Endothelial cell of umbilical vein (primary cell): Measurements from ENCODE around the gene COX10. TPM values are rescaled to one million over a fixed set of nuclear protein-coding genes. Genes with fewer than 3 reads are reported as not detected.

Experiments used
- BruUV-seq: library from RNA; stranded (reverse); fragments of 400-500 nt; replicated peaks from 2 replicates; lab custom pipeline; 2021; lab: Mats Ljungman, UMichigan
- CTCF ChIA-PET: fragments of 300-600, 350-600 bp; sonication (Branson Sonifier 250); formaldehyde crosslinking; loops from one replicate; lab custom pipeline; 2021; ENCODE audit warnings: antibody characterized with exemption, inconsistent platforms; lab: Charles Lee
- POLR2A ChIA-PET: fragments of 300-600, 350-600 bp; sonication (Branson Sonifier 250); formaldehyde crosslinking; loops from one replicate; lab custom pipeline; 2021; ENCODE audit warnings: antibody characterized with exemption, inconsistent platforms; lab: Charles Lee
- DNase-seq: peaks from one replicate; pipeline ENCODE4 v3.0.0-alpha.2; 2011; ENCODE audit warnings: low read depth, low spot score
- FAIRE-seq: peaks from 2 replicates; lab custom pipeline; 2011; peaks lifted over from hg19 to GRCh38; lab: Jason Lieb, UNC
- H2AFZ ChIP-seq: 2 replicates; pipeline ENCODE4 v1.6.0; 2012; ENCODE audit warnings: low read depth, low read length, control low read depth, inconsistent platforms
- H3K27ac ChIP-seq: 2 replicates; pipeline ENCODE4 v1.5.1; 2011; ENCODE audit warnings: low read depth, mild to moderate bottlenecking, control low read depth, low read length, moderate library complexity; ENCODE audit not compliant: insufficient read depth
- H3K27me3 ChIP-seq, 2 experiments: 2 replicates each; pipeline versions ENCODE4 v1.6.0 to v1.6.1; 2011; ENCODE audit warnings: low read length in 2 of 2, mixed read lengths in 1 of 2; ENCODE audit not compliant: control insufficient read depth in 2 of 2, insufficient read depth in 2 of 2
- H3K36me3 ChIP-seq, 2 experiments: 2 replicates in 1 of 2; 3 replicates in 1 of 2; pipeline ENCODE4 v1.5.1; 2011; ENCODE audit warnings: low read length in 2 of 2, mild to moderate bottlenecking in 1 of 2, moderate library complexity in 1 of 2; ENCODE audit not compliant: control insufficient read depth in 2 of 2, insufficient read depth in 2 of 2; ENCODE audit errors: extremely low read depth in 1 of 2
- H3K4me1 ChIP-seq: 3 replicates; pipeline ENCODE4 v1.5.1; 2011; ENCODE audit warnings: mild to moderate bottlenecking, low read length; ENCODE audit not compliant: control insufficient read depth, insufficient read depth; ENCODE audit errors: extremely low read depth
- H3K4me2 ChIP-seq: 2 replicates; pipeline ENCODE4 v1.6.1; 2011; ENCODE audit warnings: low read length, control low read depth, mixed read lengths; ENCODE audit not compliant: insufficient read depth
- H3K4me3 ChIP-seq, 3 experiments: fragments of 200-600 bp in 1 of 3; sonication (generic), shearing (Covaris generic) in 1 of 3; replicated peaks in 1 of 3; 2 replicates each; pipeline ENCODE4 v1.5.1; 2011 to 2016; ENCODE audit warnings: control low read depth in 3 of 3, low read length in 3 of 3, mild to moderate bottlenecking in 2 of 3, inconsistent platforms in 1 of 3, low read depth in 1 of 3, moderate library complexity in 1 of 3; ENCODE audit not compliant: insufficient read depth in 1 of 3
- H3K79me2 ChIP-seq: 2 replicates; pipeline ENCODE4 v1.6.0; 2012; ENCODE audit warnings: low read length, inconsistent platforms; ENCODE audit not compliant: control insufficient read depth, insufficient read depth
- H3K9ac ChIP-seq: replicated peaks from 2 replicates; pipeline ENCODE3; 2011; ENCODE audit warnings: low read length, control low read depth; ENCODE audit not compliant: insufficient read depth; ENCODE audit errors: extremely low read depth
- H3K9me1 ChIP-seq: replicated peaks from 3 replicates; pipeline ENCODE4 v1.6.0; 2011; ENCODE audit warnings: mild to moderate bottlenecking, low read length; ENCODE audit not compliant: control insufficient read depth, insufficient read depth; ENCODE audit errors: extremely low read depth
- H3K9me3 ChIP-seq: replicated peaks from 2 replicates; pipeline ENCODE4 v1.5.1; 2012; ENCODE audit warnings: low read length, inconsistent platforms; ENCODE audit not compliant: control insufficient read depth, insufficient read depth
- H4K20me1 ChIP-seq: replicated peaks from 2 replicates; pipeline ENCODE3; 2011; ENCODE audit warnings: mild to moderate bottlenecking, low read length; ENCODE audit not compliant: control insufficient read depth, insufficient read depth; ENCODE audit errors: extremely low read depth
- CTCF ChIP-seq, 2 donors: IDR thresholded peaks; 1 replicate in 1 of 2; 2 replicates in 1 of 2; pipeline ENCODE4 v1.5.1; 2011; ENCODE audit warnings: low read length in 2 of 2, mild to moderate bottlenecking in 2 of 2, moderate library complexity in 2 of 2, control low read depth in 1 of 2, inconsistent platforms in 1 of 2, low read depth in 1 of 2; ENCODE audit not compliant: insufficient read depth in 1 of 2; ENCODE audit errors: extremely low read depth in 1 of 2
- EZH2 ChIP-seq: IDR thresholded peaks from 2 replicates; pipeline ENCODE4 v1.6.1; 2012; ENCODE audit warnings: borderline replicate concordance, low read depth, mild to moderate bottlenecking, moderate library complexity, low read length, inconsistent platforms; ENCODE audit not compliant: severe bottlenecking
- FOS ChIP-seq: IDR thresholded peaks from 2 replicates; pipeline ENCODE4 v1.6.1; 2011; ENCODE audit warnings: mild to moderate bottlenecking, low read length, moderate library complexity, borderline replicate concordance; ENCODE audit not compliant: insufficient read depth
- GATA2 ChIP-seq: IDR thresholded peaks from 2 replicates; pipeline ENCODE4 v1.7.0; 2011; ENCODE audit warnings: low read depth, mild to moderate bottlenecking, moderate library complexity, mixed read lengths, low read length; ENCODE audit not compliant: insufficient read length, insufficient read depth
- JUN ChIP-seq: IDR thresholded peaks from 2 replicates; pipeline ENCODE4 v1.6.1; 2011; ENCODE audit warnings: borderline replicate concordance, low read depth; ENCODE audit not compliant: insufficient read length, insufficient read depth
- MAX ChIP-seq: IDR thresholded peaks from 2 replicates; pipeline ENCODE4 v1.6.1; 2011; ENCODE audit not compliant: insufficient read depth, insufficient read length
- MYC ChIP-seq: IDR thresholded peaks from one replicate; pipeline ENCODE4 v1.6.1; 2011; ENCODE audit warnings: mild to moderate bottlenecking, low read depth, low read length
- POLR2A ChIP-seq: IDR thresholded peaks from 2 replicates; pipeline ENCODE4 v1.6.1; 2012; ENCODE audit warnings: low read depth, mild to moderate bottlenecking, control low read depth, low read length
- POLR2AphosphoS5 ChIP-seq: IDR thresholded peaks from 2 replicates; pipeline ENCODE4 v1.6.1; 2012; ENCODE audit warnings: low read depth, mild to moderate bottlenecking, control low read depth, low read length, moderate library complexity; ENCODE audit not compliant: insufficient read depth
- dilution Hi-C: fragments of 300-500 bp; cut with MboI; formaldehyde crosslinking; loops from one replicate; pipeline ENCODE4 v1.15.0; 2019; ENCODE audit warnings: low sequenced_read_pairs; ENCODE audit not compliant: extremely low pct_ligation_motif_present
- intact Hi-C: fragments of 100-400 bp; cut with micrococcal nuclease; formaldehyde crosslinking; loops from one replicate; pipeline ENCODE4 v1.10.0; 2022
- polyA plus RNA-seq, 4 experiments: library from polyadenylated mRNA; depleted of rRNA in 3 of 4; stranded (reverse) in 3 of 4; unstranded in 1 of 4; fragments of >200 nt; gene quantifications; 2 replicates each; pipeline versions ENCODE4 v1.2.1 to v1.2.3, GENCODE V29; 2011 to 2012; ENCODE audit warnings: missing spikeins in 1 of 4
- total RNA-seq: library from RNA; stranded (reverse); gene quantifications from 2 replicates; pipeline ENCODE4 v1.2.3, GENCODE V29; 2021

The COX10 gene
- total and polyA plus RNA-seq, 2 donors (not counting 3 experiments of a cell fraction or from before 2014, with no cell fraction given): 9.8 to 12.1 TPM

GRCh38 chr17:14070344-14070984 lies 1.2 kb downstream of the COX10 start:
- no peak for DNase-seq
- Histone ChIP-seq H3K27ac (no peak overlapping the region), H3K79me2 (peaks cover 41% of the 10 kb centered on the region), H3K9me1 (peaks cover 2% of the 10 kb centered on the region), H3K9ac (no peak overlapping the region), H3K27me3 (no peaks in the 10 kb centered on the region), H3K4me3 (peak overlapping the region in 1 of 3 experiments; percentile 87), H2AFZ (no peak overlapping the region), H3K4me2 (peak overlapping the region; percentile 87), H3K4me1 (peaks cover 4% of the 10 kb centered on the region), H3K9me3 (no peaks in the 10 kb centered on the region), H3K36me3 (no peaks in the 10 kb centered on the region), H4K20me1 (no peaks in the 10 kb centered on the region)
- POLR2A ChIA-PET: no interaction called here
- intact Hi-C loops: no loop called here
- dilution Hi-C loops: no loop called here
- no TSS peak for BruUV-seq
- no peak for TF ChIP-seq CTCF (IDR thresholded peaks at IDR 0.05; ENCODE audit: extremely low read depth in 1 of 2, insufficient read depth in 1 of 2, low read depth in 1 of 2, low read length in 2 of 2)
- TF ChIP-seq FOS: no peak
- no peak for TF ChIP-seq POLR2AphosphoS5
- no peak for TF ChIP-seq GATA2
- TF ChIP-seq POLR2A: no peak
- no peak for TF ChIP-seq JUN
- no peak for TF ChIP-seq EZH2
- TF ChIP-seq MYC: no peak
- no peak for TF ChIP-seq MAX
- CTCF ChIA-PET: interaction anchor here (1.3 kb wide), 1 partner anchor 9 kb away, joined by 5 read pairs; no protein-coding TSS in a partner anchor
- FAIRE-seq: no peak
